H1 (cell line): ENCODE data around the gene NKX2-8. TPM values are rescaled to one million over a fixed set of nuclear protein-coding genes. Genes with fewer than 3 reads are reported as not detected.

Experiments used
- CTCF ChIA-PET: fragments of 300-600 bp; sonication (Branson Sonifier 250); formaldehyde crosslinking; loops from one replicate; lab custom pipeline; 2021; ENCODE audit not compliant: partially characterized antibody; lab: Charles Lee
- POLR2A ChIA-PET: fragments of 300-600 bp; sonication (Branson Sonifier 250); formaldehyde crosslinking; loops from one replicate; lab custom pipeline; 2021; ENCODE audit warnings: inconsistent platforms; ENCODE audit not compliant: partially characterized antibody; lab: Charles Lee
- DNase-seq, 2 experiments: peaks; one replicate each; pipeline versions ENCODE4 v3.0.0 to v3.0.0-alpha.2; 2010 to 2022; ENCODE audit warnings: low spot score in 2 of 2, low read depth in 1 of 2, mixed read lengths in 1 of 2
- FAIRE-seq: peaks from 2 replicates; lab custom pipeline; 2011; peaks lifted over from hg19 to GRCh38; lab: Jason Lieb, UNC
- H2AFZ ChIP-seq: 2 replicates; pipeline ENCODE4 v1.8.1; 2012; ENCODE audit warnings: low read length, inconsistent platforms
- H2AK5ac ChIP-seq: 2 replicates; pipeline ENCODE4 v1.6.1; 2013; ENCODE audit warnings: low read depth, low read length
- H2BK120ac ChIP-seq: replicated peaks from 2 replicates; pipeline ENCODE3; 2013; ENCODE audit warnings: low read depth, low read length, inconsistent platforms
- H2BK12ac ChIP-seq: 2 replicates; pipeline ENCODE4 v1.6.1; 2013; ENCODE audit warnings: low read depth, low read length
- H2BK15ac ChIP-seq: 2 replicates; pipeline ENCODE4 v1.6.1; 2013; ENCODE audit warnings: low read length
- H2BK20ac ChIP-seq: 2 replicates; pipeline ENCODE4 v1.6.1; 2013; ENCODE audit warnings: low read length
- H2BK5ac ChIP-seq: 2 replicates; pipeline ENCODE4 v1.6.1; 2013; ENCODE audit warnings: low read depth, low read length
- H3K14ac ChIP-seq: 2 replicates; pipeline ENCODE4 v1.6.1; 2013; ENCODE audit warnings: inconsistent platforms; ENCODE audit not compliant: insufficient read length
- H3K18ac ChIP-seq: 2 replicates; pipeline ENCODE4 v1.6.1; 2013; ENCODE audit warnings: low read length; ENCODE audit errors: extremely low read depth
- H3K23ac ChIP-seq: 2 replicates; pipeline ENCODE4 v1.6.1; 2013; ENCODE audit warnings: inconsistent platforms; ENCODE audit not compliant: insufficient read length
- H3K23me2 ChIP-seq: 2 replicates; pipeline ENCODE4 v1.6.1; 2013; ENCODE audit warnings: low read depth, low read length
- H3K27ac ChIP-seq: 2 replicates; pipeline ENCODE4 v1.6.1; 2011; ENCODE audit warnings: low read depth, low read length, inconsistent platforms
- H3K27me3 ChIP-seq, 4 experiments: replicated peaks in 1 of 4; 1 replicate in 1 of 4; 2 replicates in 3 of 4; pipeline versions ENCODE4 v1.6.1 to v1.8.1; 2011 to 2013; ENCODE audit warnings: low read length in 3 of 4, mild to moderate bottlenecking in 3 of 4, inconsistent platforms in 2 of 4, mixed read lengths in 2 of 4, moderate library complexity in 1 of 4; ENCODE audit not compliant: control insufficient read depth in 3 of 4, insufficient read depth in 3 of 4; ENCODE audit errors: extremely low read depth in 1 of 4
- H3K36me3 ChIP-seq, 4 experiments: 2 replicates each; pipeline versions ENCODE4 v1.6.1 to v1.8.1; 2011 to 2013; ENCODE audit warnings: mild to moderate bottlenecking in 4 of 4, low read length in 3 of 4, moderate library complexity in 2 of 4, control low read depth in 1 of 4, inconsistent platforms in 1 of 4; ENCODE audit not compliant: insufficient read depth in 4 of 4, control insufficient read depth in 2 of 4
- H3K4ac ChIP-seq: replicated peaks from 2 replicates; pipeline ENCODE3; 2013; ENCODE audit warnings: low read length, low read depth, mixed read lengths, inconsistent platforms; ENCODE audit not compliant: insufficient read length
- H3K4me1 ChIP-seq, 4 experiments: replicated peaks in 1 of 4; 1 replicate in 1 of 4; 2 replicates in 3 of 4; pipeline versions ENCODE4 v1.6.1 to v1.8.1; 2011 to 2013; ENCODE audit warnings: low read length in 3 of 4, inconsistent platforms in 2 of 4, mixed read lengths in 1 of 4; ENCODE audit not compliant: insufficient read depth in 4 of 4, control insufficient read depth in 3 of 4
- H3K4me2 ChIP-seq, 2 experiments: 2 replicates each; pipeline versions ENCODE4 v1.6.1 to v1.8.1; 2011 to 2013; ENCODE audit warnings: low read depth in 2 of 2, low read length in 2 of 2, control low read depth in 1 of 2, inconsistent platforms in 1 of 2, mild to moderate bottlenecking in 1 of 2; ENCODE audit not compliant: insufficient read depth in 1 of 2
- H3K4me3 ChIP-seq, 4 experiments: fragments of 200-600, 300-600 bp in 1 of 4; sonication (generic), shearing (Covaris generic), sonication (Bioruptor Twin) in 1 of 4; 2 replicates each; pipeline versions ENCODE4 v1.5.1 to v1.8.1; 2011 to 2016; ENCODE audit warnings: low read length in 4 of 4, low read depth in 3 of 4, control low read depth in 2 of 4, inconsistent platforms in 2 of 4, mild to moderate bottlenecking in 2 of 4, mixed read lengths in 1 of 4, moderate library complexity in 1 of 4; ENCODE audit not compliant: insufficient read depth in 2 of 4; ENCODE audit errors: extremely low read depth in 1 of 4
- H3K56ac ChIP-seq: replicated peaks from 2 replicates; pipeline ENCODE3; 2013; ENCODE audit warnings: low read depth, mild to moderate bottlenecking, mixed read lengths, low read length, inconsistent platforms; ENCODE audit not compliant: insufficient read length
- H3K79me1 ChIP-seq: 2 replicates; pipeline ENCODE4 v1.6.1; 2013; ENCODE audit warnings: low read depth, low read length, control low read depth
- H3K79me2 ChIP-seq, 2 experiments: 2 replicates each; pipeline versions ENCODE4 v1.6.1 to v1.8.1; 2012 to 2013; ENCODE audit warnings: low read length in 2 of 2, mild to moderate bottlenecking in 2 of 2, inconsistent platforms in 1 of 2; ENCODE audit not compliant: insufficient read depth in 2 of 2, control insufficient read depth in 1 of 2
- H3K9ac ChIP-seq, 4 experiments: replicated peaks in 1 of 4; 1 replicate in 1 of 4; 2 replicates in 3 of 4; pipeline versions ENCODE4 v1.6.1 to v1.8.1; 2011 to 2013; ENCODE audit warnings: low read depth in 3 of 4, low read length in 3 of 4, control low read depth in 2 of 4, mild to moderate bottlenecking in 2 of 4, moderate library complexity in 2 of 4, inconsistent platforms in 1 of 4; ENCODE audit errors: extremely low read depth in 1 of 4
- H3K9me3 ChIP-seq, 2 experiments: 2 replicates each; pipeline versions ENCODE4 v1.6.1 to v1.8.1; 2012 to 2013; ENCODE audit warnings: mild to moderate bottlenecking in 2 of 2, moderate library complexity in 2 of 2, control low read depth in 1 of 2, inconsistent platforms in 1 of 2, low read depth in 1 of 2, low read length in 1 of 2, mixed read lengths in 1 of 2; ENCODE audit not compliant: insufficient read depth in 2 of 2
- H4K20me1 ChIP-seq, 2 experiments: replicated peaks in 1 of 2; 2 replicates each; pipeline versions ENCODE3 to v1.8.1; 2011 to 2013; ENCODE audit warnings: inconsistent platforms in 2 of 2, low read length in 2 of 2, mild to moderate bottlenecking in 1 of 2; ENCODE audit not compliant: insufficient read depth in 2 of 2, control insufficient read depth in 1 of 2
- H4K5ac ChIP-seq: 2 replicates; pipeline ENCODE4 v1.6.1; 2013; ENCODE audit warnings: low read length, low read depth, mixed read lengths, inconsistent platforms; ENCODE audit not compliant: insufficient read length
- H4K8ac ChIP-seq: 2 replicates; pipeline ENCODE4 v1.8.0; 2013; ENCODE audit warnings: mild to moderate bottlenecking, moderate library complexity, low read length, inconsistent platforms; ENCODE audit not compliant: insufficient read depth; ENCODE audit errors: extremely low read depth
- H4K91ac ChIP-seq: replicated peaks from 2 replicates; pipeline ENCODE3; 2013; ENCODE audit warnings: low read length, mixed read lengths, inconsistent platforms; ENCODE audit not compliant: insufficient read length
- EZH2 ChIP-seq: fragments of 200-600 bp; sonication (generic); IDR thresholded peaks from 2 replicates; pipeline ENCODE4 v1.7.1; 2012; ENCODE audit warnings: low read depth, mild to moderate bottlenecking, moderate library complexity, low read length, inconsistent platforms; ENCODE audit not compliant: severe bottlenecking
- RNF2 ChIP-seq: fragments of 200-900, 300-1000 bp; sonication (generic); IDR thresholded peaks from 2 replicates; pipeline ENCODE4 v1.7.1; 2016; ENCODE audit warnings: borderline replicate concordance, low read depth, mild to moderate bottlenecking, antibody characterized with exemption, low read length; ENCODE audit not compliant: poor library complexity, severe bottlenecking; ENCODE audit errors: missing control alignments
- SP1 ChIP-seq: IDR thresholded peaks from 2 replicates; pipeline ENCODE4 v1.6.1; 2011; ENCODE audit warnings: low read depth, low read length
- TCF12 ChIP-seq: IDR thresholded peaks from 2 replicates; pipeline ENCODE4 v1.6.1; 2011; ENCODE audit warnings: low read depth, mild to moderate bottlenecking, low read length
- WGBS, 2 experiments: shearing (Covaris generic) in 1 of 2; methylation state at CpG; one replicate each; pipeline versions ENCODE4 v1.1.6 to v1.1.7; 2013 to 2015; ENCODE audit warnings: low lambda C conversion rate in 2 of 2, mixed read lengths in 2 of 2, inconsistent platforms in 1 of 2, low coverage in 1 of 2, missing lambda C conversion rate in 1 of 2; ENCODE audit not compliant: insufficient replicate concordance in 2 of 2, insufficient coverage in 1 of 2, insufficient read length in 1 of 2; ENCODE audit errors: extremely low coverage in 1 of 2, missing lambda C conversion rate in 1 of 2; 5-methylcytosine and 5-hydroxymethylcytosine counted together
- polyA plus RNA-seq, 7 experiments: library from polyadenylated mRNA; depleted of rRNA in 3 of 7; stranded (reverse) in 5 of 7; unstranded in 2 of 7; fragments of >200 nt in 5 of 7; fragments of 200-250 nt in 2 of 7; gene quantifications; 1 replicate in 5 of 7; 2 replicates in 1 of 7; 4 replicates in 1 of 7; pipeline versions ENCODE4 v1.2.1 to v1.2.3, GENCODE V29; 2011 to 2013; ENCODE audit warnings: missing spikeins in 2 of 7, mixed read lengths in 2 of 7
- total RNA-seq: library from RNA; stranded (reverse); fragmentation: NEBNext Ultra II Directional; extraction: Animal tissue kit (Norgen Biotek cat#: 25700); gene quantifications from 2 replicates; pipeline ENCODE4 v1.2.1, GENCODE V29; 2021

Gene NKX2-8
- total and polyA plus RNA-seq, 2 of the 8 experiments (the other 6 are each of a cell fraction or from before 2014, with no cell fraction given) = not detected

- no peak overlapping the region for H2AFZ ChIP-seq
- no peak for FAIRE-seq
- H4K20me1 ChIP-seq = peaks cover 19 to 24% of the 10 kb centered on the region in 2 experiments
- H3K9me3 ChIP-seq = no peaks in the 10 kb centered on the region
- no peaks in the 10 kb centered on the region for H3K79me1 ChIP-seq
- no peak overlapping the region for H3K27ac ChIP-seq
- peaks cover 0 to 8% (median 0%) of the 10 kb centered on the region in 4 experiments; a peak in 1 of 8 replicates for H3K36me3 ChIP-seq
- no peak overlapping the region for H2BK120ac ChIP-seq
- H3K4ac ChIP-seq = peak overlapping the region; percentile 42
- DNase-seq = no peak
- no peak overlapping the region for H2BK20ac ChIP-seq
- H3K23me2 ChIP-seq = peaks cover 5% of the 10 kb centered on the region
- peaks cover 86 to 100% (median 95%) of the 10 kb centered on the region in 4 experiments for H3K27me3 ChIP-seq
- H4K91ac ChIP-seq = no peak overlapping the region
- peak overlapping the region; percentile 48 to 68; a peak in 3 of 4 replicates for H3K4me2 ChIP-seq
- H3K4me1 ChIP-seq = peaks cover 0 to 21% (median 11%) of the 10 kb centered on the region in 4 experiments; a peak in 5 of 7 replicates
- no peak overlapping the region for H4K8ac ChIP-seq
- H3K79me2 ChIP-seq = no peaks in the 10 kb centered on the region
- POLR2A ChIA-PET = interaction anchor here (1.2 kb wide), 1 partner anchor 62 kb away, joined by 3 read pairs; no protein-coding TSS in a partner anchor
- peak overlapping the region; percentile 14 for H3K56ac ChIP-seq
- peak overlapping the region in 3 of 4 experiments; percentile 21 to 58 (median 23); a peak in 4 of 8 replicates for H3K4me3 ChIP-seq
- no peak overlapping the region for H3K9ac ChIP-seq
- H3K18ac ChIP-seq = no peak overlapping the region
- H2BK15ac ChIP-seq = no peak overlapping the region
- no peak overlapping the region for H2AK5ac ChIP-seq
- no peak overlapping the region for H3K14ac ChIP-seq
- H2BK5ac ChIP-seq = no peak overlapping the region
- H2BK12ac ChIP-seq = no peak overlapping the region
- WGBS, 2 experiments = 5% methylated on average over 15 of the region's 15 CpGs; no CpG with 5 or more reads in 1 of the 2 experiments
- TF ChIP-seq TCF12 (no peak), RNF2 (no peak), EZH2 (no peak), SP1 (no peak)
- TF ChIP-seq, all 59 proteins: peak for 0
- H4K5ac ChIP-seq = no peak overlapping the region
- CTCF ChIA-PET = interaction anchor here (0.9 to 27.3 kb wide), 12 partner anchors 15 to 84 kb away, joined by 3 to 395 read pairs (median 5); partner anchors contain the start of gene NKX2-1
- no peak overlapping the region for H3K23ac ChIP-seq
Observed at GRCh38 chr14:36582874-36583241, 444 bp upstream of the NKX2-8 start.
